K562 (cell line): Measurements from ENCODE around the gene VCAN. TPM values are rescaled to one million over a fixed set of nuclear protein-coding genes. Genes with fewer than 3 reads are reported as not detected.

Experiments
- ATAC-seq: fragments of 200-7000 bp; cut with Tn5 transposase; 3 replicates; pipeline ENCODE4 v1.9.1; 2020; ENCODE audit warnings: moderate library complexity
- BruUV-seq: library from RNA; stranded (reverse); fragments of 400-500 nt; replicated peaks from 2 replicates; lab custom pipeline; 2021; lab: Mats Ljungman, UMichigan
- CTCF ChIA-PET: fragments of 300-600 bp; formaldehyde crosslinking; extraction: SDS; loops from one replicate; lab custom pipeline; 2021; ENCODE audit warnings: low intra/inter-chr PET ratio; lab: Yijun Ruan, JAX
- POLR2A ChIA-PET: fragments of 300-600, 350-650 bp; sonication (Branson Sonifier 250); formaldehyde crosslinking; extraction: SDS; loops from one replicate; lab custom pipeline; 2021; ENCODE audit warnings: antibody characterized with exemption, inconsistent platforms; lab: Yijun Ruan, JAX
- DNase-seq, 4 experiments: peaks; one replicate each; pipeline versions ENCODE4 v3.0.0 to v3.0.0-alpha.2; 2011 to 2018; ENCODE audit warnings: low spot score in 3 of 4, mixed read lengths in 3 of 4; ENCODE audit errors: extremely low read depth in 1 of 4
- FAIRE-seq: peaks from 2 replicates; lab custom pipeline; 2011; peaks lifted over from hg19 to GRCh38; lab: Jason Lieb, UNC
- H2AFZ ChIP-seq: 2 replicates; pipeline ENCODE4 v1.6.0; 2011; ENCODE audit warnings: low read depth, low read length, control low read depth, inconsistent platforms
- H3K27ac ChIP-seq: fragments of 200-600 bp; 3 replicates; pipeline ENCODE4 v1.8.0; 2011; ENCODE audit warnings: low read depth, mild to moderate bottlenecking, control low read depth, inconsistent platforms, low read length, moderate library complexity, mixed read lengths; ENCODE audit errors: extremely low read depth
- H3K27me3 ChIP-seq, 2 experiments: fragments of 300-600 bp in 1 of 2; 2 replicates in 1 of 2; 3 replicates in 1 of 2; pipeline versions ENCODE4 v1.6.0 to v1.8.0; 2011; ENCODE audit warnings: inconsistent platforms in 2 of 2, low read length in 2 of 2, mild to moderate bottlenecking in 1 of 2, mixed read lengths in 1 of 2, moderate library complexity in 1 of 2; ENCODE audit not compliant: control insufficient read depth in 2 of 2, insufficient read depth in 2 of 2
- H3K36me3 ChIP-seq: fragments of 300-600 bp; 3 replicates; pipeline ENCODE4 v1.8.0; 2011; ENCODE audit warnings: mild to moderate bottlenecking, low read length, inconsistent platforms; ENCODE audit not compliant: control insufficient read depth, insufficient read depth
- H3K4me1 ChIP-seq, 2 experiments: fragments of 200-600 bp in 1 of 2; replicated peaks in 1 of 2; 2 replicates in 1 of 2; 3 replicates in 1 of 2; pipeline versions ENCODE4 v1.5.1 to v1.8.0; 2011; ENCODE audit warnings: inconsistent platforms in 2 of 2, low read length in 2 of 2, mild to moderate bottlenecking in 1 of 2, mixed read lengths in 1 of 2, moderate library complexity in 1 of 2; ENCODE audit not compliant: control insufficient read depth in 2 of 2, insufficient read depth in 2 of 2
- H3K4me2 ChIP-seq: 2 replicates; pipeline ENCODE4 v1.6.1; 2011; ENCODE audit warnings: low read length, control low read depth, inconsistent platforms, mixed read lengths; ENCODE audit not compliant: insufficient read depth
- H3K4me3 ChIP-seq: fragments of 200-600 bp; sonication (generic), shearing (Covaris generic); 2 replicates; pipeline ENCODE4 v1.5.1; 2016; ENCODE audit warnings: control low read depth, inconsistent platforms
- H3K79me2 ChIP-seq: fragments of 200-600 bp; 3 replicates; pipeline ENCODE4 v1.8.0; 2011; ENCODE audit warnings: low read length, inconsistent platforms; ENCODE audit not compliant: control insufficient read depth, insufficient read depth
- H3K9ac ChIP-seq, 2 experiments: 2 replicates each; pipeline versions ENCODE4 v1.6.0 to v1.6.1; 2011; ENCODE audit warnings: low read depth in 2 of 2, low read length in 2 of 2, control low read depth in 1 of 2, inconsistent platforms in 1 of 2, mild to moderate bottlenecking in 1 of 2, mixed read lengths in 1 of 2; ENCODE audit not compliant: insufficient read depth in 1 of 2
- H3K9me1 ChIP-seq: one replicate; pipeline ENCODE4 v1.6.0; 2011; ENCODE audit warnings: inconsistent platforms, mild to moderate bottlenecking, low read length, moderate library complexity; ENCODE audit not compliant: control insufficient read depth, insufficient read depth
- H3K9me3 ChIP-seq: replicated peaks from 2 replicates; pipeline ENCODE4 v1.5.1; 2011; ENCODE audit warnings: low read depth, low read length, inconsistent platforms; ENCODE audit not compliant: control insufficient read depth, insufficient read depth
- H4K20me1 ChIP-seq: replicated peaks from 2 replicates; pipeline ENCODE4 v1.6.1; 2011; ENCODE audit warnings: low read length, inconsistent platforms, mixed read lengths; ENCODE audit not compliant: control insufficient read depth, insufficient read depth
- ADNP ChIP-seq: fragments of 200-800 bp; sonication (Bioruptor generic); IDR thresholded peaks from 2 replicates; pipeline ENCODE4 v1.6.1; 2016; ENCODE audit warnings: missing genetic modification characterization, missing compliant biosample characterization
- C11orf30 ChIP-seq: fragments of 450-650 bp; IDR thresholded peaks from 2 replicates; pipeline ENCODE4 v1.6.1; 2016; ENCODE audit warnings: low read depth, mild to moderate bottlenecking
- CBX2 ChIP-seq: fragments of 200-600 bp; sonication (generic); IDR thresholded peaks from one replicate; pipeline ENCODE4 v1.6.1; 2012; ENCODE audit warnings: mild to moderate bottlenecking, low read length, inconsistent platforms; ENCODE audit not compliant: insufficient read depth, poor library complexity, severe bottlenecking
- CHD2 ChIP-seq: IDR thresholded peaks from 2 replicates; pipeline ENCODE4 v1.6.1; 2011; ENCODE audit warnings: low read depth, low read length
- NR2C1 ChIP-seq, 2 experiments: fragments of 450-650 bp; IDR thresholded peaks; 2 replicates each; pipeline ENCODE4 v1.6.1; 2017; ENCODE audit warnings: mild to moderate bottlenecking in 2 of 2, antibody characterized with exemption in 1 of 2, inconsistent platforms in 1 of 2, missing compliant biosample characterization in 1 of 2, missing genetic modification characterization in 1 of 2
- POU5F1 ChIP-seq: fragments of 150-350 bp; IDR thresholded peaks from 2 replicates; pipeline ENCODE4 v1.6.1; 2014; ENCODE audit warnings: borderline replicate concordance, low read length, low read depth, mild to moderate bottlenecking; ENCODE audit not compliant: partially characterized antibody
- PPARD ChIP-seq: fragments of 250-450 bp; sonication (Bioruptor Pico); IDR thresholded peaks from 2 replicates; pipeline ENCODE4 v1.8.0; 2022; ENCODE audit warnings: inconsistent platforms, mild to moderate bottlenecking, moderate library complexity
- RAD51 ChIP-seq: fragments of 450-650 bp; IDR thresholded peaks from 2 replicates; pipeline ENCODE4 v1.7.1; 2016; ENCODE audit warnings: low read depth, mild to moderate bottlenecking, borderline replicate concordance
- TARDBP ChIP-seq: fragments of 450-650 bp; IDR thresholded peaks from 2 replicates; pipeline ENCODE4 v1.6.1; 2016
- TCF3 ChIP-seq: sonication (generic); formaldehyde crosslinking; IDR thresholded peaks from 2 replicates; pipeline ENCODE4 v1.4.0; 2020; ENCODE audit warnings: mild to moderate bottlenecking, missing genetic modification reagents
- U2AF1 ChIP-seq: fragments of 200-400 bp; formaldehyde crosslinking; optimal IDR thresholded peaks from 2 replicates; pipeline ENCODE3; 2017; ENCODE audit warnings: mild to moderate bottlenecking, low read depth, low read length, moderate library complexity
- ZNF239 ChIP-seq: fragments of 250-450 bp; sonication (Bioruptor Pico); IDR thresholded peaks from 2 replicates; pipeline ENCODE4 v1.4.0; 2020; ENCODE audit warnings: mild to moderate bottlenecking
- ZZZ3 ChIP-seq: fragments of 450-650 bp; IDR thresholded peaks from 2 replicates; pipeline ENCODE4 v1.6.1; 2016; ENCODE audit warnings: antibody characterized with exemption, mild to moderate bottlenecking, moderate library complexity
- WGBS: fragments of 100-300 bp; shearing (Covaris generic); methylation state at CpG from one replicate; pipeline ENCODE4 v1.1.6; 2016; ENCODE audit warnings: low coverage, mixed read lengths; ENCODE audit not compliant: insufficient coverage; ENCODE audit errors: missing lambda C conversion rate; 5-methylcytosine and 5-hydroxymethylcytosine counted together
- in situ Hi-C: fragments of 300-500 bp; cut with MboI; formaldehyde crosslinking; loops from 4 replicates; pipeline ENCODE4 v1.15.0; 2018; ENCODE audit warnings: inconsistent platforms, mixed read lengths
- intact Hi-C: fragments of 100-400 bp; cut with micrococcal nuclease; formaldehyde crosslinking; loops from 2 replicates; pipeline ENCODE4 v1.14.2; 2022
- polyA plus RNA-seq, 8 experiments: library from polyadenylated mRNA; depleted of rRNA in 4 of 8; stranded (reverse) in 5 of 8; unstranded in 3 of 8; fragments of >200 nt; fragmentation: Nextera tagmentation in 2 of 8; fragmentation: Illumina TruSeq in 1 of 8; extraction: Ambion mirVana in 2 of 8; extraction: Trizol in 1 of 8; gene quantifications; 2 replicates each; pipeline versions ENCODE4 v1.2.1 to v1.2.3, GENCODE V29; 2011 to 2014; ENCODE audit warnings: inconsistent platforms in 1 of 8, missing spikeins in 1 of 8
- total RNA-seq, 7 experiments: library from RNA; depleted of rRNA in 6 of 7; stranded (reverse); fragments of >200 nt in 6 of 7; fragmentation: Illumina TruSeq in 2 of 7; extraction: Trizol in 2 of 7; gene quantifications; 2 replicates each; pipeline versions ENCODE4 v1.2.1 to v1.2.3, GENCODE V29; 2011 to 2021; ENCODE audit warnings: low replicate concordance in 1 of 7
- TF ChIP-seq, protein P1 (sequence below): fragments of 450-650 bp; IDR thresholded peaks from 2 replicates; pipeline ENCODE4 v1.6.1; 2016
- TF ChIP-seq, protein P2 (sequence below): fragments of 450-650 bp; IDR thresholded peaks from 2 replicates; pipeline ENCODE4 v1.6.1; 2016; ENCODE audit warnings: low read depth, mild to moderate bottlenecking, moderate library complexity

The VCAN gene
- total and polyA plus RNA-seq, 9 of the 15 experiments (the other 6 are each of a cell fraction or from before 2014, with no cell fraction given) = 0.01 to 0.33 (median 0.05) TPM

DNA sequence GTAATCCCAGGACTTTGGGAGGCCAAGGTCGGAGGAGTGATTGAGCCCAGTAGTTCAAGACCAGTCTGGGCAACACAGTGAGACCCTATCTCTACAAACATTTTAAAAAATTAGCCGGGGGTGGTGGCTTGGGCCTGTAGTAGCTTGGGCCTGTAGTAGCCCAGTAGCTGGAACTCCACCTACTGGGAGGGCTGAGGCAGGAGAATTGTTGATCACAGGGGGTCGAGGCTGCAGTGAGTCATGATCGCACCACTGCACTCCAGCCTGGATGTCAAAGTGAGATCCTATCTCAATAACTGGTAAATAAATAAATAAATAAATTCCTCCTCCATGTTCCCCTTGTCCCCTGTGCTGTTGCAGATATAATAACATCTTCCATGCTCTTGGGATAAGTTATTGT is 14.3 kb downstream of the VCAN start:
- CTCF ChIA-PET = no interaction called here
- no peaks in the 10 kb centered on the region for H4K20me1 ChIP-seq
- DNase-seq (no peak), FAIRE-seq (no peak), ATAC-seq (no peak)
- TF ChIP-seq, protein P1, sequence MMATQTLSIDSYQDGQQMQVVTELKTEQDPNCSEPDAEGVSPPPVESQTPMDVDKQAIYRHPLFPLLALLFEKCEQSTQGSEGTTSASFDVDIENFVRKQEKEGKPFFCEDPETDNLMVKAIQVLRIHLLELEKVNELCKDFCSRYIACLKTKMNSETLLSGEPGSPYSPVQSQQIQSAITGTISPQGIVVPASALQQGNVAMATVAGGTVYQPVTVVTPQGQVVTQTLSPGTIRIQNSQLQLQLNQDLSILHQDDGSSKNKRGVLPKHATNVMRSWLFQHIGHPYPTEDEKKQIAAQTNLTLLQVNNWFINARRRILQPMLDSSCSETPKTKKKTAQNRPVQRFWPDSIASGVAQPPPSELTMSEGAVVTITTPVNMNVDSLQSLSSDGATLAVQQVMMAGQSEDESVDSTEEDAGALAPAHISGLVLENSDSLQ = no peak
- TF ChIP-seq CHD2 (no peak), C11orf30 (no peak), ADNP (tag) (no peak), RAD51 (no peak), ZZZ3 (no peak), U2AF1 (no peak), NR2C1 (IDR thresholded peaks at IDR 0.05) (no peak), NR2C1 (tag; IDR thresholded peaks at IDR 0.05) (no peak), TCF3 (CRISPR knock-in tag) (no peak), PPARD (CRISPR knock-in tag) (no peak), POU5F1 (no peak), TARDBP (no peak), CBX2 (no peak), ZNF239 (CRISPR knock-in tag) (no peak)
- TF ChIP-seq, protein P2, sequence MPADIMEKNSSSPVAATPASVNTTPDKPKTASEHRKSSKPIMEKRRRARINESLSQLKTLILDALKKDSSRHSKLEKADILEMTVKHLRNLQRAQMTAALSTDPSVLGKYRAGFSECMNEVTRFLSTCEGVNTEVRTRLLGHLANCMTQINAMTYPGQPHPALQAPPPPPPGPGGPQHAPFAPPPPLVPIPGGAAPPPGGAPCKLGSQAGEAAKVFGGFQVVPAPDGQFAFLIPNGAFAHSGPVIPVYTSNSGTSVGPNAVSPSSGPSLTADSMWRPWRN = no peak
- WGBS = 0% methylated on average over 4 of the region's 4 CpGs
- H3K9me3 ChIP-seq = no peaks in the 10 kb centered on the region
- no TSS peak for BruUV-seq
- H3K4me2 ChIP-seq = no peak overlapping the region
- POLR2A ChIA-PET = interaction anchor here (0.7 kb wide), 1 partner anchor 53 kb away, joined by 3 read pairs; no protein-coding TSS in a partner anchor
- no peak overlapping the region for H3K4me3 ChIP-seq
- peaks cover 0 to 4% of the 10 kb centered on the region in 2 experiments; a peak in 1 of 5 replicates for H3K27me3 ChIP-seq
- no peaks in the 10 kb centered on the region for H3K4me1 ChIP-seq
- no peaks in the 10 kb centered on the region for H3K9me1 ChIP-seq
- in situ Hi-C loops = no loop called here
- H3K79me2 ChIP-seq = no peaks in the 10 kb centered on the region
- no peak overlapping the region for H3K9ac ChIP-seq
- no peak overlapping the region for H3K27ac ChIP-seq
- no peaks in the 10 kb centered on the region for H3K36me3 ChIP-seq
- no peak overlapping the region for H2AFZ ChIP-seq
- intact Hi-C loops = no loop called here
